Heart left ventricle (tissue), 16 donors: Measurements from ENCODE around the gene C5AR1. TPM values are rescaled to one million over a fixed set of nuclear protein-coding genes. Genes with fewer than 3 reads are reported as not detected.
"Not testable (repeated sequence)": the region's sequence is repeated elsewhere in the genome, so short reads cannot be mapped to it uniquely, and the experiment has no call there.

Experiments
- ATAC-seq, 4 donors: fragments of 200-7000 bp; cut with Tn5 transposase; one replicate each; pipeline ENCODE4 v1.9.1; 2020 to 2022; ENCODE audit warnings: moderate library complexity in 4 of 4, mild to moderate bottlenecking in 3 of 4, moderate number of reproducible peaks in 1 of 4
- DNase-seq, 5 donors: peaks; one replicate each; pipeline ENCODE4 v3.0.0-alpha.2; 2020
- H3K27ac ChIP-seq, 12 donors: fragments of 200-600 bp; sonication (generic) in 4 of 12; one replicate each; pipeline versions ENCODE4 v1.5.0 to v1.8.0; 2016 to 2022; ENCODE audit warnings: mild to moderate bottlenecking in 2 of 12
- H3K27me3 ChIP-seq, 9 donors: fragments of 200-600 bp; sonication (generic) in 2 of 9; one replicate each; pipeline versions ENCODE4 v1.5.1 to v1.8.0; 2016 to 2022; ENCODE audit warnings: mild to moderate bottlenecking in 3 of 9
- H3K36me3 ChIP-seq, 9 donors: fragments of 200-600 bp; sonication (generic) in 2 of 9; one replicate each; pipeline versions ENCODE4 v1.5.0 to v1.8.0; 2018 to 2022; ENCODE audit warnings: mild to moderate bottlenecking in 2 of 9
- H3K4me1 ChIP-seq, 12 donors: fragments of 200-600 bp; sonication (generic) in 4 of 12; one replicate each; pipeline versions ENCODE4 v1.5.0 to v1.8.0; 2016 to 2022; ENCODE audit warnings: mild to moderate bottlenecking in 3 of 12
- H3K4me3 ChIP-seq, 12 donors: fragments of 200-600 bp; sonication (generic) in 4 of 12; one replicate each; pipeline versions ENCODE4 v1.5.0 to v1.8.0; 2017 to 2022; ENCODE audit warnings: mild to moderate bottlenecking in 9 of 12, moderate library complexity in 4 of 12
- H3K9me3 ChIP-seq, 12 donors: fragments of 200-600 bp; sonication (generic) in 4 of 12; one replicate each; pipeline versions ENCODE4 v1.5.0 to v1.8.0; 2016 to 2022; ENCODE audit warnings: mild to moderate bottlenecking in 1 of 12
- POLR2A ChIP-seq, 2 donors: fragments of 450-650 bp; IDR thresholded peaks; one replicate each; pipeline ENCODE4 v1.6.1; 2017; ENCODE audit warnings: antibody characterized with exemption in 2 of 2, mild to moderate bottlenecking in 2 of 2, moderate library complexity in 2 of 2
- WGBS, 4 donors: extraction: QIAGEN DNeasy Blood & Tissue Kit in 2 of 4; methylation state at CpG; one replicate each; pipeline versions ENCODE4 v1.1.5 to v1.1.7; 2013 to 2018; 5-methylcytosine and 5-hydroxymethylcytosine counted together
- intact Hi-C, 10 donors: fragments of 100-400 bp; cut with DNase I; formaldehyde crosslinking; loops; one replicate each; pipeline versions ENCODE4 v1.11.1 to v1.14.2; 2022
- polyA plus RNA-seq, 2 donors: library from polyadenylated mRNA; stranded (reverse); fragments of 200-250 nt; gene quantifications; one replicate each; pipeline ENCODE4 v1.2.3, GENCODE V29; 2013
- total RNA-seq, 9 donors: library from RNA; depleted of rRNA in 2 of 9; stranded (reverse); fragments of >200 nt in 2 of 9; fragmentation: NEBNext Ultra II Directional in 3 of 9; extraction: Animal tissue kit (Norgen Biotek cat#: 25700) in 3 of 9; gene quantifications; one replicate each; pipeline versions ENCODE4 v1.1.0 to v1.2.4, GENCODE V29; 2016 to 2023
- TF ChIP-seq, protein P1 (sequence below), 12 donors: fragments of 200-600 bp; sonication (generic) in 4 of 12; IDR thresholded peaks; one replicate each; pipeline versions ENCODE4 v1.5.0 to v1.8.0; 2018 to 2022; ENCODE audit warnings: antibody characterized with exemption in 12 of 12, mild to moderate bottlenecking in 5 of 12
- donor health status: ischemic (EF 13 %, LVEDD 7.1; RV severe dilation, severe dysfunction).
- donor health status: healthy with polysubstance abuse.
- donor health status: DM: no; HTN: yes; CAD: no.
- donor health status: DM: no; HTN: no; CAD: no.
- donor health status: ischemic (EF 25% LVEDD 6.9; RV normal size, moderate dysfunction).
- donor health status: ischemic (EF 25% LVEDD 5.7; RV mildly dilated, moderate dysfunction).
- donor health status: healthy.
- donor health status: DM: yes; HTN: yes; CAD: no.
- donor health status: ischemic (EF 35%, LVEDD 5.7; RV mildly dilated, moderate dysfunction).
- donor health status: nonischemic (EF 11% LVEDD 7.7; RV severe dilation, severe dysfunction).
- donor health status: DM: yes; HTN: yes; CAD: no.
- donor health status: PGD.
- donor health status: ischemic (EF 29% LVEDD 5.4; RV normal size, mild dysfunction).
- donor health status: nonischemic (EF 23%, LVEDD 6.1; RV moderate dilation, normal function).

C5AR1 gene
- total and polyA plus RNA-seq, 11 donors: 0.80 to 37.9 (median 5.6) TPM

DNA sequence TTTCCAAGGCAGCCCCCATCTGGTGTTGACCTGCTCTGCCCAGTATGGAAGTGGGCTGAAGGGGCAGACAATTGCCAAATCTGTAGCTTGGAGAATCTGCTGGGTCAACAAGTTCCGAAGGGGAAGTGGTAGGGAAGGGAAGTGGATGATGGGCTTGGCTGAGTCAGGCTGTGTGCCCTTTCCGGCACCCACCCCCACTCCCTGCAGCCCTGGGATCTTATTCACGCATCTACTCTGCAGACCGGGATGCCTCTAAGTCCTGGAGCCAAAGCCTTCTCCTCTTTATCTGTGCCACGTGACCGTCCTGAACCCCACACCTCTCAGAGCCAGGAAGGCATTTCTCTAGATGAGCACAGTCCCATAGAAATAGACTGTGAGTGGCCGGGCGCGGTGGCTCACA is 14.8 kb downstream of the C5AR1 start:
- peaks cover 0 to 22% (median 0%) of the 10 kb centered on the region in 9 donors for H3K27me3 ChIP-seq
- intact Hi-C loops: no loop called here

DNA sequence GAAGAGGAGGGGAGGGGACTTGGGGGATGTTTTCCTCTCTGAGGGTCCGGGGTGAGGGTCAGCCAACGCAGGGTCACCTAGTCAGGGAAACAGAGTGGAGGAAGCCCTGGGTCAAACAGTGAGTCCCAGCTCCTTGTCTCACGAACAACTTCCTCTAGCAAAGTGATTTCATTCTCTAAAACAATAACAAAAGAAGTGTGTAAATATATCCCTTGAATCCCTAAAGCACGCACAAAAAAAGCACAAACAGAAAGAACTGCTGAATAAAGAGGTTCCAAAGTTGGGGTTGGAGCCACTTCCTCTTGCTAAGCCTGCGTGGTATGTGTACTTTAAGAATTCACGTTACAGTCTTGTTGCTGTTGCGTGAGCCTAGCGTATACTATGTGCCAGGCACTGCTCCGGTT is 20.8 kb downstream of the C5AR1 start:
- intact Hi-C loops: no loop called here
- H3K9me3 ChIP-seq: no peaks in the 10 kb centered on the region
- ATAC-seq: peak; percentile 65 to 86 (median 73)
- WGBS, 4 donors: 35 to 50% (median 46%) methylated on average over 9 of the region's 9 CpGs
- H3K36me3 ChIP-seq: no peaks in the 10 kb centered on the region
- no peak for TF ChIP-seq POLR2A (IDR thresholded peaks at IDR 0.05)
- TF ChIP-seq, protein P1, sequence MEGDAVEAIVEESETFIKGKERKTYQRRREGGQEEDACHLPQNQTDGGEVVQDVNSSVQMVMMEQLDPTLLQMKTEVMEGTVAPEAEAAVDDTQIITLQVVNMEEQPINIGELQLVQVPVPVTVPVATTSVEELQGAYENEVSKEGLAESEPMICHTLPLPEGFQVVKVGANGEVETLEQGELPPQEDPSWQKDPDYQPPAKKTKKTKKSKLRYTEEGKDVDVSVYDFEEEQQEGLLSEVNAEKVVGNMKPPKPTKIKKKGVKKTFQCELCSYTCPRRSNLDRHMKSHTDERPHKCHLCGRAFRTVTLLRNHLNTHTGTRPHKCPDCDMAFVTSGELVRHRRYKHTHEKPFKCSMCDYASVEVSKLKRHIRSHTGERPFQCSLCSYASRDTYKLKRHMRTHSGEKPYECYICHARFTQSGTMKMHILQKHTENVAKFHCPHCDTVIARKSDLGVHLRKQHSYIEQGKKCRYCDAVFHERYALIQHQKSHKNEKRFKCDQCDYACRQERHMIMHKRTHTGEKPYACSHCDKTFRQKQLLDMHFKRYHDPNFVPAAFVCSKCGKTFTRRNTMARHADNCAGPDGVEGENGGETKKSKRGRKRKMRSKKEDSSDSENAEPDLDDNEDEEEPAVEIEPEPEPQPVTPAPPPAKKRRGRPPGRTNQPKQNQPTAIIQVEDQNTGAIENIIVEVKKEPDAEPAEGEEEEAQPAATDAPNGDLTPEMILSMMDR (IDR thresholded peaks at IDR 0.05): no peak
- H3K4me3 ChIP-seq: peak overlapping the region in 6 of 12 donors; percentile 8 to 35 (median 32)
- peaks cover 0 to 32% (median 0%) of the 10 kb centered on the region in 12 donors for H3K4me1 ChIP-seq
- DNase-seq: no peak
- peak overlapping the region in 11 of 12 donors; percentile 26 to 93 (median 60) for H3K27ac ChIP-seq
- H3K27me3 ChIP-seq: peaks cover 0 to 4% (median 0%) of the 10 kb centered on the region in 9 donors

More for the DNA sequence above, 14.8 kb downstream of the C5AR1 start:
- 39 to 49% (median 41%) methylated on average over 9 of the region's 9 CpGs for WGBS, 4 donors
- Histone ChIP-seq H3K27ac (peak overlapping the region in 6 of 12 donors; percentile 19 to 91 (median 66)), H3K36me3 (peaks cover 0 to 14% (median 0%) of the 10 kb centered on the region in 9 donors), H3K9me3 (no peaks in the 10 kb centered on the region), H3K4me3 (peak overlapping the region in 4 of 12 donors; percentile 12 to 38 (median 22)), H3K4me1 (peaks cover 0 to 21% (median 0%) of the 10 kb centered on the region in 12 donors)
- peak in 4 of 5 donors; percentile 44 to 66 (median 55) for DNase-seq
- TF ChIP-seq, protein P1 (IDR thresholded peaks at IDR 0.05): no peak
- no peak for TF ChIP-seq POLR2A (IDR thresholded peaks at IDR 0.05)
- peak; percentile 63 to 90 (median 84) for ATAC-seq

DNA sequence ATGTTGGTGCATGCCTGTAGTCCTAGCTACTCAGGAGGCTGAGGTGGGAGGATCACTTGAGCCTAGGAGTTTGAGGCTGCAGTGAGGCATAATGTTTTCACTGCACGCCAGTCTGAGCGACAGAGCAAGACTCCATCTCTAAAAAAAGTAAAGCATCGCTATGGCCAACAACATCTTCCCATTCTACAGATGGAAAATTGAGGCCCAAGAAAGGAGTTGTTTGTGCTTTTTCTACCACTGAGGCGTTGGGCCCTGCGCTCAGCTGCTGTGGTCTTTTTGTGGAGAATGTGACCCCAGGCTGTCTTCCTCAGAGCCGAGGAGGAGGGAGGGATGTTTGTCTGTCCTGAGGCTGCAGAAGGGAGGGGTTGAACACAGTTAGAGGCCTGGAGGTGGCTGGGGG is 21.8 kb downstream of the C5AR1 start:
- intact Hi-C loops: no loop called here
- peaks cover 0 to 4% (median 0%) of the 10 kb centered on the region in 9 donors for H3K27me3 ChIP-seq
- H3K36me3 ChIP-seq: no peaks in the 10 kb centered on the region
- peak overlapping the region in 5 of 12 donors; percentile 37 to 93 (median 72) for H3K27ac ChIP-seq
- 88 to 91% (median 90%) methylated on average over 6 of the region's 6 CpGs for whole genome bisulfite sequencing, 4 donors
- ATAC-seq (no peak), DNase-seq (no peak)
- no peak overlapping the region for H3K4me3 ChIP-seq
- no peaks in the 10 kb centered on the region for H3K9me3 ChIP-seq
- TF ChIP-seq, protein P1 (IDR thresholded peaks at IDR 0.05): no peak
- no peak for TF ChIP-seq POLR2A (IDR thresholded peaks at IDR 0.05)
- H3K4me1 ChIP-seq: peaks cover 0 to 40% (median 0%) of the 10 kb centered on the region in 12 donors

DNA sequence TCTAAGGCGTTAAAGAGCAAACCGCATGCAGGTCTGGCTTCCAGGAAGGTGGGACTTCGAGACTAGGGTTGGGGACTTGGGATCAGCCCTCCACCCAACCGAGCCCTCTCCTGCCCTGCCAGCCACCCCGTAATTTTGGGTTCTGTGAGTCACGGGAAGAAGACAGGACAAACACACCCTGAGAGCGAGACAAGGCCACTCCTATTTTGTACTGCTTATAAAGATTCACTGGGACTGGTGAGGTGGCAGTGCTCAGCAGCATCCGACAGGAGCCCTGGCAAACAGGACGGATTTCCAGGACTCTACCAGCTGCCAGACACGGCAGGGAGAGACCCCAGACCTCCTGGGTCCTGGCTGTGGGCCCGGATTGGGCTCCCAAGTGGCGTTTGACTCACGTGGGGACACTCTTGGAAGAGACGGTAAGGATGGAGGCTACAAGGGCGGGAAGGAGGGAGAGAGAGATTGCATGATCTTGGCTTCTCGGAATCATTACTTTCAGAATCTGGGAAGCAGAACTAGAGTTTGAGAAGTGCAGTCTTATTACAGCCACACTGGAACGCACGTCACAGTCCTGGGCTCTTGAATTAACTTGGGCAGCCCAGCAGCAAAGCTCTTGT is 22.4 kb downstream of the C5AR1 start, which contains the start of gene C5AR2:
Gene C5AR2 (plus strand): TSS at position 245 of the 617 bp plus-strand sequence. CDS start 8,625 bp downstream, outside the sequence.
- Histone ChIP-seq H3K4me1 (peaks cover 0 to 46% (median 0%) of the 10 kb centered on the region in 12 donors), H3K27ac (peak within 1 kb of the TSS in 6 of 12 donors; percentile 5 to 93 (median 70)), H3K27me3 (peaks cover 0 to 4% (median 0%) of the 10 kb centered on the region in 9 donors), H3K9me3 (no peaks in the 10 kb centered on the region), H3K4me3 (no peak within 1 kb of the TSS), H3K36me3 (no peaks in the 10 kb centered on the region)
- intact Hi-C loops: no loop called here
- WGBS, 4 donors: 52 to 60% (median 55%) methylated on average over 10 to 18 of the region's 18 CpGs
- DNase-seq (no peak), ATAC-seq (peak in 2 of 4 donors; percentile 45 to 55)
- TF ChIP-seq POLR2A (IDR thresholded peaks at IDR 0.05): no peak
- TF ChIP-seq, protein P1 (IDR thresholded peaks at IDR 0.05): no peak

DNA sequence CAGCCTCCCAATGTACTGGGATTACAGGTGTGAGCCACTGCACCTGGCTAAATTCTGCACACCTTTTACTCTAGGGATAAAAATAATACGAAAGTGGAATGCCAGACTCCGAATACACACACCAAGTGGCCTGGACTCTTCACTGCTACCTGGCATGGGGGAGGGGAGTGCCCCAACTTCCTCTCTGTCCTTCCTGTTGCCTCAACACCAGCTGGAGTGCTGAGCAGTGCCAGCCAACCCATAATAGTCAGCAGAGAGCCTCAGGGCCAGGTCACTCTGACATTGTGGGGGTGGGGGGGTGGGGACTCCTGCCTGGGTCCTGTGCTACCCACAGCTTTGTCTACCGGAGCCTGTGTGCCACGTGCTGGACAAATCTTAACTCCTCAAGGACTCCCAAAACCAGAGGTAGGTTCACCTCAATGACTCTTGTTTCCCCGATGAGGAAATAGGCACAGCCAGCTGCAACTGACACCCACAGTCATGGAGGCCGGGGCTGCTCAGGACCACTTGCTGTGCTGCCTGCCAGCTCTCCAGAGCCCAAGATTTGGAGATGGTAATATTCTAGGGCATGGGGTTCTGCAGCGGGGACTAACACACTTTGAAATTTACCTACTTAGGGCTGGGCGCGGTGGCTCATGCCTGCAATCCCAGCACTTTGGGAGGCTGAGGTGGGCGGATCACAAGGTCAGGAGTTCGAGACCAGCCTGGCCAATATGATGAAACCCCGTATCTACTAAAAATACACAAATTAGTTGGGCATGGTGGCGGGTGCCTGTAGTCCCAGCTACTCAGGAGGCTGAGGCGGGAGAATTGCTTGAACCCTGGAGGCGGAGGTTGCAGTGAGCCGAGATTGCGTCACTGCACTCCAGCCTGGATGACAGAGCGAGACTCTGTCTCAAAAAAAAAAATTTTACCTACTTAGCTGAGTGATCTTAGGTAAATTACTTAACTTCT is 27.4 kb downstream of the C5AR1 start:
- H3K27me3 ChIP-seq, H3K36me3 ChIP-seq, intact Hi-C loops, H3K9me3 ChIP-seq: not testable (repeated sequence)
- 73 to 76% (median 76%) methylated on average over 14 to 18 of the region's 18 CpGs for WGBS, 4 donors
- Histone ChIP-seq H3K4me1 (peaks cover 0 to 28% (median 0%) of the 10 kb centered on the region in 12 donors), H3K27ac (peak overlapping the region in 3 of 12 donors; percentile 19 to 83 (median 26)), H3K4me3 (peak overlapping the region in 6 of 12 donors; percentile 5 to 52 (median 30))
- peak; percentile 47 to 88 (median 70) for ATAC-seq
- DNase-seq: peak in 4 of 5 donors; percentile 46 to 71 (median 60)
